GM20000 (cell line): ENCODE measurements around the gene SHC2.

ENCODE experiments used
- DNase-seq: peaks from one replicate; pipeline ENCODE4 v3.0.0; 2012; ENCODE audit warnings: low spot score
- TF ChIP-seq, protein P1 (sequence below): IDR thresholded peaks from 2 replicates; pipeline ENCODE4 v1.5.1; 2012; ENCODE audit warnings: mild to moderate bottlenecking, control low read depth; ENCODE audit errors: extremely low read depth, missing control alignments

SHC2 gene

DNA sequence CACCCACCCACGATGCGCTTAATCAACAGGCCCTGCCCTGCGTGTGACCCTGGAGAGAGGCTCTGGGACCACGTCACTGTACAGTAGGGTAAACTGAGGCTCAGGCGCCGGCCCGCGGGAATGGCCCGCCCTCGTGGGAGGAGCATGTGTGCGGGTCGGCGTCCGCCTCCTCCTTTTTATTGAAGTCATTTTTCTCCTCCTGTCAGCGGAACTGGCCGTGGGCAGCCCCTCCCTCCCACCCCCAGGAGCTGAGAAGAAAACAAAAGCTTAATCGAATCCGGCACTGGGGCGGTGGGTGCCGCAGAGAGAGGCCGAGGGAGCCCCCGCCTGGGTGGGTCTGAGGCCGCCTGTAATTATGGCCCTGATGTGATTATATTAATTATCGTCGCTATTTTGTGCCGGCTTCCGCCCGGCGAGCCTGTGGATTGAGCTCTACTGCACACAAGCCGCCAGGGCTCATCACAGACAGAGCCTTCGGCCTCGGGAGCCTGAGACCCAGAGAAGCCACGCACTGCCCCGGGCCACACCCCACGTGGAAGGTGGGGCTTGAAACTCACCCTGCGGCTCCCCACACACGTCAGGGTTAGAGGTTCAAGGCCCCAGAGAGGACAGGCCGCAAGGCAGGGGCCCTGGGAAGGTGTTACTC lies 58.8 kb downstream of the SHC2 start:
- no peak for DNase-seq

DNA sequence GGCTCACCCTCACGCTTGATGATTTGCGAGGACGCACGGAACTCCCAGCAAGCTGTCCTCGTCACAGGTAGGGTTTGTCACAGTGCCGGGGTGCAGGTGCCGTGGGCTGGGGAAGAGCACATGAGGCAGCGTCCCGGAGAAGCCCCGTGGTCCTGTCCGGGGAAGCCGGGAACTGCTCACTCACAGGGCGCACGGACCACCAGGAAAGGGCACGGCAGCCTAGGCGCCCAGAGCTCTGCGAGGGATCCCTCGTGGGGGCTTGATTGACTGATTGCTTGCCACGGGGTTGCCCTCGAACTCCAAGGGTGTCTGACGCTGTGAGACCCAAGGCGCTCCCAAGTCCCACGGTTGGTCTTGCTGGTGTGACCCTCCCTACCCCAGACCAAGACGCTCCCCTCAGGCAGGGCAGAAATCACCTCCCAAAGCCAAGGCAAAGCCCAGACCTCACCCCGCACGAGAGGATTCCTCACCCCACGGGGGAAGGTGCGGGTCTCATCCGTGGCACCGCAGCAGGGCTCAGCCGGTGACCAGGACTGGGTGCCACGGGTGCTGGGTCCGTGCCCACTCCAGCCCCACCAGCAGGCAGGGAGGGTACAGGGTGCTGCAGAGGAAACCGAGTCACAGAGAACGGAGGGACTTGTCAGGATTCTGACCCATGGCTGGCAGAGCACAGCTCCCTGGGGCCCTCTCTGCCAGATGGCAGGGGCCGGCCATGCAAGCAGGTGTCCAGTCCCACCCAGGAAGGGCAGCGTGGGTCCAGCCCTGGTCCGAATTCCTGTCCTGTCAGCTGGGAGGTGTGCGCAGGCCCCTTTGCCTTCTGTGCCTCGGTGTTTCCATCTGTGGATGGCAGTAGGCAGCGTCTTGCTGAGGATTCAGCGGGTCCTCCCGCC lies 59.6 kb downstream of the SHC2 start:
- TF ChIP-seq, protein P1, sequence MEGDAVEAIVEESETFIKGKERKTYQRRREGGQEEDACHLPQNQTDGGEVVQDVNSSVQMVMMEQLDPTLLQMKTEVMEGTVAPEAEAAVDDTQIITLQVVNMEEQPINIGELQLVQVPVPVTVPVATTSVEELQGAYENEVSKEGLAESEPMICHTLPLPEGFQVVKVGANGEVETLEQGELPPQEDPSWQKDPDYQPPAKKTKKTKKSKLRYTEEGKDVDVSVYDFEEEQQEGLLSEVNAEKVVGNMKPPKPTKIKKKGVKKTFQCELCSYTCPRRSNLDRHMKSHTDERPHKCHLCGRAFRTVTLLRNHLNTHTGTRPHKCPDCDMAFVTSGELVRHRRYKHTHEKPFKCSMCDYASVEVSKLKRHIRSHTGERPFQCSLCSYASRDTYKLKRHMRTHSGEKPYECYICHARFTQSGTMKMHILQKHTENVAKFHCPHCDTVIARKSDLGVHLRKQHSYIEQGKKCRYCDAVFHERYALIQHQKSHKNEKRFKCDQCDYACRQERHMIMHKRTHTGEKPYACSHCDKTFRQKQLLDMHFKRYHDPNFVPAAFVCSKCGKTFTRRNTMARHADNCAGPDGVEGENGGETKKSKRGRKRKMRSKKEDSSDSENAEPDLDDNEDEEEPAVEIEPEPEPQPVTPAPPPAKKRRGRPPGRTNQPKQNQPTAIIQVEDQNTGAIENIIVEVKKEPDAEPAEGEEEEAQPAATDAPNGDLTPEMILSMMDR, result no peak
- no peak for DNase-seq

More for the DNA sequence above, 58.8 kb downstream of the SHC2 start:
- TF ChIP-seq, protein P1, result no peak

DNA sequence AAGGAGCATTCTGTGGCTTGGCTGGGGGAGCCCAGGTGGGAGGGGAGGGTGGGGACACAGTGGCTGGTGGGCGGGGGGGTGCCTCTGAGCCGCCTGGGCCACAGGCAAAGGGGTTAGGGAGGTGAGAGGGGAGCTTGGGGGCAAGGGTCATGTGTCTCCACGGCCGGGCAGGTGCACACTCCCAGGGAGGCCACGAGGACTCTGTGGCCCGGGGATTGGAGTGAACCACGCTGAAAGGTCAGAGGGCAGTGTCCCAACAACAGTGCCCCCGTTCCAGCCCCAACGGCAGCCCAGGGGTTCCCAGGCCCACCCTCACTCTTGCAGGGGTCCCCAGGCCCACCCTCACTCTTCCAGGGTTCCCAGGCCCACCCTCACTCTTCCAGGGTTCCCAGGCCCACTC lies 61.5 kb downstream of the SHC2 start:
- DNase-seq, result no peak

DNA sequence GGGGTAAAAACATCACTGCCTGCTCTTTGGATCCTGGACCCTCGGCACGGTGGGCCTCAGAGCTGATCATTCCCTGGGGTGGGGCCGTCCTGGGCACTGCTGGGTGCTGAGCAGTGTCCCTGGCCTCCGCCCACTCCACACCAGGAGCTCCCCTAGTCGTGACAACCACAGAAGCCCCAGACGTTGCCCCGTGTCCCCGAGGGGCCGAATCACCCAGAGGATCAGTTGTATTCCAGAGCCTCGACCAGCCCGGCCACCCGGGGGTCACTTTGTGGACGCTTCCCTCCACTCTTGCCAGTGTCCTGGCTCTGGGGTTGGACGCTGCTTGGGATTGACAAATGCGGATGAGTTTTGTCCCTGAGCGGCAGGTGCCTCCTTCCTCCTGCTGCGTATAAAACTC lies 62.1 kb downstream of the SHC2 start:
- TF ChIP-seq, protein P1, result no peak
- no peak for DNase-seq

More for the DNA sequence above, 61.5 kb downstream of the SHC2 start:
- TF ChIP-seq, protein P1, result no peak

DNA sequence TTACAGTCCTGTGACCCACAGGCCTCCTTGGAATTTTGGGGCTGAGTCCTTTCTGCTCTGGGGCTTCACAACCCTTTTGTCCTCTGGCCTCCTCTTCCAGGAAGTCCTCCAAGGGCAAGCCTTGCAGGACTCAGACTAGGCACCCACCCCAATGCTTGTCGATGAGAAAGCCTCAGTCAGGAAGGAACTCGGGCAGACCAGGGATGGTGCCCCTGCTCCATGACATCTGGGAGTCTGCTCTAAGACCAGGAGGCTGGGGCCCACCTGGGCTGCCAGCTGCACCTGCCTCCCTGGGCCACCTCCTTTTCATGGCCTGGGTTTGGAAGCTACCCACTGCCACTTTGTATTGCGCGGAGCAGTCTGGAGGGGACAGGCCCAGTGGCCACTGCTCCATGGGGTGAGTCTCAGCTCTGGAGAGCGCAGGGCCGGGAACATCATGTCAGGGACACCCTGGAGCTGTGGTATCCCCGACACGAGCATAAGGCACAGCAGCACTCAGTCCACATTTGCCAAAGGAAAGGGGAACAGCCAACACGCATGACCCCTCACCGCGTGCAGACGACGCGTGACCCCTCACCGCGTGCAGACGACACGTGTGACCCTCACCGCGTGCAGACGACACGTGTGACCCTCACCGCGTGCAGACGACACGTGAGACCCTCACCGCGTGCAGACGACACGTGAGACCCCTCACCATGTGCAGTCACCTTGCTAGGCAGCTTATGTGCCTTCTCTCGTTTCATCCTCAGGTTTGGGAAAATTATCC lies 62.7 kb downstream of the SHC2 start:
- no peak for DNase-seq
- TF ChIP-seq, protein P1, result no peak

DNA sequence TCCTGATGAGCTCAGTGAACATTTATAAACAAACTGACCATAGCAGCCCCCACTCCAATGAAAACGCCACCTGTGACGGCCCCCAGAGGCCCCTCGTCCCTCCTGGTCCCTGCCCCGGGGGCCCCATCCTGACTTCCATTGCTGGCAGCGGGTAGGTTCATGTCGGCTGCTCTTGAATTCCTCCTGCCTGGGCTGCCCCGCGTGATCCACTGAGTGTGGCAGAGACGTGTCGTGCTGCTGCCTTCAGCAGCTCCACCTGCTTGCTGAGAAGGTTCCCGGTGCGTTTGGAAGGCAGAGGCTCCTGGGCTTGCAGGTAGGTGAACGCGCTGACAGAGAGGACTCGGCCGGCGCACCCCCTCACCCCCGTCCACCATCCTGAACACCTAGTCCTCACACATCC lies 63.5 kb downstream of the SHC2 start:
- TF ChIP-seq, protein P1, result no peak
- no peak for DNase-seq
